Left kidney (tissue), 8 donors: ENCODE data around the gene STK16. TPM values are rescaled to one million over a fixed set of nuclear protein-coding genes. Genes with fewer than 3 reads are reported as not detected.
"Not testable (repeated sequence)": the region's sequence is repeated elsewhere in the genome, so short reads cannot be mapped to it uniquely, and the experiment has no call there.

Experiments used
- DNase-seq: peaks from one replicate; pipeline ENCODE4 v3.0.0-alpha.2; 2013
- long read RNA-seq, 8 donors: transcript quantifications; one replicate each; lab custom pipeline, GENCODE V29; 2026
- polyA plus RNA-seq: library from polyadenylated mRNA; unstranded; fragments of 120-200 nt; gene quantifications from one replicate; pipeline ENCODE4 v1.2.1, GENCODE V29; 2013; ENCODE audit not compliant: insufficient read length

STK16 gene, protein sequence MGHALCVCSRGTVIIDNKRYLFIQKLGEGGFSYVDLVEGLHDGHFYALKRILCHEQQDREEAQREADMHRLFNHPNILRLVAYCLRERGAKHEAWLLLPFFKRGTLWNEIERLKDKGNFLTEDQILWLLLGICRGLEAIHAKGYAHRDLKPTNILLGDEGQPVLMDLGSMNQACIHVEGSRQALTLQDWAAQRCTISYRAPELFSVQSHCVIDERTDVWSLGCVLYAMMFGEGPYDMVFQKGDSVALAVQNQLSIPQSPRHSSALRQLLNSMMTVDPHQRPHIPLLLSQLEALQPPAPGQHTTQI
- 34.9 TPM for polyA plus RNA-seq
- long read RNA-seq, donor 1, transcript STK16-204 (8 exons, 2,868 nt) = major isoform, 8 of 10 reads
- long read RNA-seq, donor 1, partial matches to known transcripts = 0 of 10 reads
- long read RNA-seq, donor 1, other reads (novel, unspliced or antisense) = 0 of 10 reads
- long read RNA-seq, donor 2, transcript STK16-204 (8 exons, 2,868 nt) = major isoform, 6 of 12 reads
- long read RNA-seq, donor 2, partial matches to known transcripts = 0 of 12 reads
- long read RNA-seq, donor 2, other reads (novel, unspliced or antisense) = 0 of 12 reads
- long read RNA-seq, donor 3, partial matches to known transcripts = 12 of 18 reads
- long read RNA-seq, donor 3, other reads (novel, unspliced or antisense) = 0 of 18 reads
- long read RNA-seq, donor 4 = 0 reads
- long read RNA-seq, donor 5, transcript STK16-204 (8 exons, 2,868 nt) = major isoform, 13 of 41 reads
- long read RNA-seq, donor 5, partial matches to known transcripts = 23 of 41 reads
- long read RNA-seq, donor 5, other reads (novel, unspliced or antisense) = 0 of 41 reads
- long read RNA-seq, donor 6, transcript STK16-204 (8 exons, 2,868 nt) = major isoform, 5 of 14 reads
- long read RNA-seq, donor 6, partial matches to known transcripts = 0 of 14 reads
- long read RNA-seq, donor 6, other reads (novel, unspliced or antisense) = 0 of 14 reads
- long read RNA-seq, donor 7, transcript STK16-204 (8 exons, 2,868 nt) = major isoform, 10 of 27 reads
- long read RNA-seq, donor 7, partial matches to known transcripts = 11 of 27 reads
- long read RNA-seq, donor 7, other reads (novel, unspliced or antisense) = 0 of 27 reads
- long read RNA-seq, donor 8, partial matches to known transcripts = 6 of 10 reads
- long read RNA-seq, donor 8, other reads (novel, unspliced or antisense) = 0 of 10 reads

- peak; percentile 93 for DNase-seq
Measured at GRCh38 chr2:219245148-219245898, at the start of gene STK16, which contains the start of gene GLB1L. Gene STK16, plus strand, starts transcription at chr2:219245479. Its CDS starts 521 bp downstream, at chr2:219246000. Gene GLB1L, minus strand, starts transcription at chr2:219245444. Its CDS starts 1,871 bp downstream, at chr2:219243573.

- no peak for DNase-seq
Measured at GRCh38 chr2:219197388-219197787, 47.9 kb upstream of the STK16 start.

- no peak for DNase-seq
Measured at GRCh38 chr2:219198974-219199373, 46.3 kb upstream of the STK16 start.

DNA sequence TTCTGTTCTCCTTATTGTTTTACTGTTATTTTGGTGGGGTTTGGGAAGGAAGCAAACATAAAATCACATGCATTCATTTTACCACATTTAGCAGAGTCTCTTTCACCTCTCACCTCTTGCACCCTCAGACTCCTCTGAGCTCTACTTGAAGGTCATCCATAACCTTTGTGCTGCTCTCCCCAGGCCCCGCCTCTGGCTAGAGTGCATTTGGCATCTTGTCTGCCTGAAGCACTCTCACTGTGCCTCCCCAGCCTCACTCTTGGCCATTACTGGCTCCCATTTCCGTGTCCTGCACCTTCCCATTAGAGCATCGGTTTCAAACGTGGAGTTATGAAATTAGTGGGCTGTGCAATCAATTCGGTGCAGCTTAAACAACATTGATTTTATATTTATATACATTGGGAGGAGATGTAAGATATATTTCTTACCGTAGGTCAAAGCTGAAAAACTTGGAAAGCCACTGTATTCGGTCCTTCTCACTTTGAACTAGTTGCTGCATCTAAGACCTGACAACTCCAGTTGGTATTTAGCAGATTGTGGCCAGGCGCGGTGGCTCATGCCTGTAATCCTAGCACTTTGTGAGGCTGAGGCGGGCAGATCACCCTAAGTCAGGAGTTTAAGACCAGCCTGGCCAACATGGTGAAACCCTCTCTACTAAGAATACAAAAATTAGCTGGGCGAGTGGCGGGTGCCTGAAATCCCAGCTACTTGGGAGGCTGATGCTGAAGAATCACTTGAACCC, 45.6 kb upstream of the STK16 start:
- DNase-seq = no peak

- not testable (repeated sequence) for DNase-seq
Measured at GRCh38 chr2:219200502-219201326, 44.6 kb upstream of the STK16 start.

GRCh38 chr2:219201331-219201730, 43.9 kb upstream of the STK16 start:
- not testable (repeated sequence) for DNase-seq

DNA sequence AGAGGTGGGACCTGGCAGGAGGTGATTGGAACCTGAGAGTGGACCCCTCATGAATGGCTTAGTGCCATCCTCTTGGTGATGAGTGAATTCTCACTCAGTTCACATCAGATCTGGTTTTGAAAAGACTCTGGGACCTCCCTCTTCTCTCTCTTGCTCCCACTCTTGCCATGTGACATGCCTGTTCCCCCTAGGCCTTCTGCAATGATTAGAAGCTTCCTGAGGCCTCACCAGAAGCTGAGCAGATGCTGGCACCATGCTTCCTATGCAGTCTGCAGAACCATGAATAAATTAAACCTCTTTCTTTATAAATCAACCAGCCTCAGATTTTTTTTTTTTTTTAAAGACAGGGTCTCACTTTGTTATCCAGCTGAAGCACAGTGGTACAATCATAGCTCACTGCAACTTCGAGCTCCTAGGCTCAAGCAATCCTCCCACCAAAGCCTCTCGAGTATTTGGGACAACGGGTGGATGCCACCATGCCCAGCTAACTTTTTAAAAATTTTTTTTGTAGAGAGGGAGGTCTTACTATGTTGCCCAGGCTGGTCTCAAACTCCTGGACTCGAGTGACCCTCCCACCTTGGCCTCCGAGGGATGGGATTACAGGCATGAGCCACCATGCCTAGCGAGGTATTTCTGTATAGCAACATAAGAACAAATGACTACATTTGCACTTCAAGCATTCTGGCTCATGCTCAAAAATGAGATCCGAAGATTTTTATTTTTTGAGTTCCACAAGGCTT, 40.7 kb upstream of the STK16 start:
- DNase-seq = no peak

DNA sequence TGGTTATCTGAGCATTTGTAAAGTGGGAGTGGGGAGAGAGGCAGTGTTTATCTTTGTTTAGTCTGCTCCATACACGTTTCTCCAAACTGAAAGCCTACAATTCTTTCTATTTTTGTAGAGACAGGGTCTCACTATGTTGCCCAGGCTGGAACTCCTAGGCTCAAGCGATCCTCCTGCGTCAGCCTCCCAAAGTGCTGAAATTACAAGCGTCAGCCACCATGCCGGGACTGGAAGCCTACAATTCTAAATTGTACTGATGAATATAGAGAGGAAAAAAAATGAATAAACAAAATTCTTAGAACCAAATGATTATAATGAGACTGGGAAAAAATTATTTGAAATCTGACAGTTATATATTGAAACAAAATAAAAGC, 40.1 kb upstream of the STK16 start:
- no peak for DNase-seq

DNA sequence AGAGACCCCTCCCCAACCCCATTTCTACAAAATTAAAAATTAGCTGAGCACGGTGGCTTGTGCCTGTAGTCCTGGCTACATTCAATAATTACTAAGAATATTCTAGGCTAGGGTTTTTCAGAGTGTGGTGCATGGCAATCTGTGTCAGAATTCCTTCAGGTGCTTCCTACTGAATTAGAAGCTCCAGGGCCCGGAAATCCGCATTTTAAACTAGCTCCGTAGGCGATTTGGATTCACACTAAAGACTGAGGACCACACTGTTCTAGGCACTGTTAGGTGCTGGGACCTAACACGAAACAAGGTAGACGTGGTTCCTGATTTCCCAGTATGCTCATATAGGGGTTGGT, 39.3 kb upstream of the STK16 start:
- DNase-seq = no peak

DNA sequence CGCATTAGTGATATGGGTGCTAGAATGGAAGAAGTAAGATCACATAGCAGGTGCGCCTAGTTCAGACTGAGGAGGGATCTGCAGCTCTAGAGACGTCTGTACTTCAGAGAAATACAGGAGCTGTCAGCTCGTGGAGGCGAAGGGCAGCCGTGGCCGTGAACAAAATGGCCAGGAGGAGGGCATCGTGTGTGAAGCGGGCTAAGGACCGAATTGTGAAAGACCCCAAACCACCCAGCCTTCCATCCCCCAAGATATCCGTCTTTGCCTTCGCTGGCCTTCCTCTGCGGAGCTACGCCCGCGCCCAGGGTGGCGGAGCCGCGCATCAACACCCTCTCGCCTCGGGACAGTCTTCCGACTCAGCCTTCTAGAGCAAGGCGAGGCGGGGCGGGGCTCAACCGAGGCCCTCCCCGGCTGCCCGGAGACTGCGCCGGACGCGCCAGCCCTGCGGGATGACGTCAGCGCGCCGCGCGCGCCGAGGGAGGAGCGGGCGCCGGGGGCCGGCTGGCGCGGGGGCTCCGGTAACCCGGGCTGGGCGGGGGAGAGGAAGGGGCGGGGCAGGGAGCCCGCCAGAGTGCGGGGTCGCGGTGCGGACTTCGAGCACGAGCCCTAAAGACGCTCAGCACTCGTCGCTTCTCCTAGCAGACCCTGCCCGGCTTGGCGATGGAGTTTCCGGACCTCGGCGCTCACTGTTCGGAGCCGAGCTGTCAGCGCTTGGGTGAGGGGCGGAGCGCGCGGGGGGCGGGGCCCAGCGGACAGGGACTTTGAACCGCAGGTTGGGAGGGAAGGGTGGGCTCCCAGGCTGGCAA, 38.7 kb upstream of the STK16 start, which contains the start of gene ZFAND2B:
TSS of gene ZFAND2B (plus strand) at position 455 of the 806 bp plus-strand sequence. CDS start at position 661, 206 bp downstream.
- DNase-seq = peak; percentile 94

- no peak for DNase-seq
Measured at GRCh38 chr2:219207134-219207883, 38.0 kb upstream of the STK16 start.

DNA sequence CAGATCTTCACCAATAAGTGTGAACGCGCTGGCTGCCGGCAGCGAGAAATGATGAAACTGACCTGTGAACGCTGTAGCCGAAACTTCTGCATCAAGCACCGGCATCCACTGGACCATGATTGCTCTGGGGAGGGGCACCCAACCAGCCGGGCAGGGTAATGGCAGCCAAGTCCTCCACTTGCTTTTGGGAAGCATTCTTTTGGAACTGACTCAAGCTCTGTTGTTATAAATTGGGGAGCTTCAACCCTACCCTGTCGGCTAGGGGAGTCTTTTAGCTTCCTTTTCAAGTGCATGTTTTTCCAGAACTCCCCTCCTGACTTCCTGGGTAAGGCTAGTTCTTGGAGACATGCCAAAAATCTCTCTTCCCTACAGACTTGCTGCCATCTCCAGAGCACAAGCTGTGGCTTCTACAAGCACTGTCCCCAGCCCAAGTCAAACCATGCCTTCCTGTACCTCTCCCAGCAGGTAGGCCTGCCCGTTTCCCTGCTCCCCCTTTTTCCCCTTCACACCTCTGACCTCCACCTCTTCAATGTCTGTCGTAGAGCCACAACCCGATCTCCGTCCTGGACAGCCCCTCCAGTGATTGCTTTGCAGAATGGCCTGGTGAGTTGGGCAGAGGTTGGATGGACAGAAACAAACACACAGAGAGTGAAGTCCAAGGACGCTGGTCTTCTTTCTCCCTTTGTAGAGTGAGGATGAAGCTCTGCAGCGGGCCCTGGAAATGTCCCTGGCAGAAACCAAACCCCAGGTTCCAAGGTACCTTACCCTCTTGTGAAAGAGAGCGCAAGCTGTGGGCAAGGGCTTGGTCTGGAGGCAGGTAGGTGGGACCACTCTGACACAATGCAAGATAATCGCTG, 37.2 kb upstream of the STK16 start:
- DNase-seq = no peak

DNA sequence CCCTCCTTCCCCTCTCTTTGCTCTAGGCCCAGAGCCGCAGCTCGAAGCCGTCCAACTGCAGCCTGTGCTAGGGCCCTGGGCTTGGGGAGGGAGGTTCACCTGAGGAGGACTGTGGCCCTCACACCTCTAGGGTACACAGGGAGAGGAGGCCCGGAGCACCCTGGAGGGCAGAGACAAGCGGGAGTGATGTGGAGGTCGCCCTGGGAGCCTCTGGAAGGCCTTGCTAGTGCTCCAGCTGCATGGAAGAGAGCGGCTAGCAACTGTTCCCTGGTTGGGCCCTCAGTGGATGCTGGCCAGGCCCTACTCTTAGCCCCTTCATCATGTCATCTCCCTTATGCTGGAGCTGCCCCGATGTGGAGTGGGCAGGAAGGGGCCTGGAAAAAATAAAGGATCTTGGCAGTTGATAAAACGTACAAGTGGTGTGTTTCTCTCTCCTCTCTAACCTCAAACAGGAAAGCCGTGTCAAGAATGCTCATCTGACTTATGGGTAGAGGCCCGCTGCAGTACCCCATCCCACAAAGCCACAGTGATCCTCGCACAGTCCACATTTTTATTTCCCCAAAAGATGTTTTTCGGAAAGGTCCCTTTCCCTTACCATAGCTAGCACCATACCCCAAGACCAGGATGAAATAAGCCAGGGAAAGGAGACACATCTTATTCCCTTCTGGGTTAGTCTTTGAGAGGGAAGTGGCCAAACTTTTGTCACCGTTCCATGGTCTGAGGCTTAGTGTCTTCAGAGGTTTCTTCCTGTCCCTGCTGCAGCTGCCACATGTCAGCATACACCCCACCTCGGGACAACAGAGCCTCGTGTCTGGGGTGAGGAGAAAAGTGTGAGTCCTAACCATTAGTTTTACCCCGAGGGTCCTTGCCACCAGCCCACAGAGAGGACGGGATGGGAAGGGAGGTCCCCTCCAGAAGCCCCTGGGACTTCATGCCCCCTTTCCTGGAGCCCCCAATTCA, 35.8 kb upstream of the STK16 start:
- DNase-seq = no peak

GRCh38 chr2:219210196-219210885, 34.9 kb upstream of the STK16 start:
- DNase-seq = no peak
